ENCODE data around the gene CFAP97D2.

CFAP97D2 gene

GRCh38 chr13:114131583-114132418, 47.3 kb upstream of the CFAP97D2 start:
- TF ChIP-seq TEAD4 (IDR thresholded peaks at IDR 0.05) (no peak), CREB1 (IDR thresholded peaks at IDR 0.05; ENCODE audit: low read depth) (no peak), EGR1 (IDR thresholded peaks at IDR 0.05) (peak; percentile 56; the same call in 1 of the 2 replicates), TCF12 (IDR thresholded peaks at IDR 0.05; ENCODE audit: low read depth) (peak; percentile 11; the same call in 1 of the 2 replicates), MAX (IDR thresholded peaks at IDR 0.05) (peak; percentile 43; the same call in 1 of the 2 replicates), FOXM1 (IDR thresholded peaks at IDR 0.05; ENCODE audit: borderline replicate concordance, low read depth) (no peak)
- TF ChIP-seq, protein P1, sequence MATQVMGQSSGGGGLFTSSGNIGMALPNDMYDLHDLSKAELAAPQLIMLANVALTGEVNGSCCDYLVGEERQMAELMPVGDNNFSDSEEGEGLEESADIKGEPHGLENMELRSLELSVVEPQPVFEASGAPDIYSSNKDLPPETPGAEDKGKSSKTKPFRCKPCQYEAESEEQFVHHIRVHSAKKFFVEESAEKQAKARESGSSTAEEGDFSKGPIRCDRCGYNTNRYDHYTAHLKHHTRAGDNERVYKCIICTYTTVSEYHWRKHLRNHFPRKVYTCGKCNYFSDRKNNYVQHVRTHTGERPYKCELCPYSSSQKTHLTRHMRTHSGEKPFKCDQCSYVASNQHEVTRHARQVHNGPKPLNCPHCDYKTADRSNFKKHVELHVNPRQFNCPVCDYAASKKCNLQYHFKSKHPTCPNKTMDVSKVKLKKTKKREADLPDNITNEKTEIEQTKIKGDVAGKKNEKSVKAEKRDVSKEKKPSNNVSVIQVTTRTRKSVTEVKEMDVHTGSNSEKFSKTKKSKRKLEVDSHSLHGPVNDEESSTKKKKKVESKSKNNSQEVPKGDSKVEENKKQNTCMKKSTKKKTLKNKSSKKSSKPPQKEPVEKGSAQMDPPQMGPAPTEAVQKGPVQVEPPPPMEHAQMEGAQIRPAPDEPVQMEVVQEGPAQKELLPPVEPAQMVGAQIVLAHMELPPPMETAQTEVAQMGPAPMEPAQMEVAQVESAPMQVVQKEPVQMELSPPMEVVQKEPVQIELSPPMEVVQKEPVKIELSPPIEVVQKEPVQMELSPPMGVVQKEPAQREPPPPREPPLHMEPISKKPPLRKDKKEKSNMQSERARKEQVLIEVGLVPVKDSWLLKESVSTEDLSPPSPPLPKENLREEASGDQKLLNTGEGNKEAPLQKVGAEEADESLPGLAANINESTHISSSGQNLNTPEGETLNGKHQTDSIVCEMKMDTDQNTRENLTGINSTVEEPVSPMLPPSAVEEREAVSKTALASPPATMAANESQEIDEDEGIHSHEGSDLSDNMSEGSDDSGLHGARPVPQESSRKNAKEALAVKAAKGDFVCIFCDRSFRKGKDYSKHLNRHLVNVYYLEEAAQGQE (IDR thresholded peaks at IDR 0.05; ENCODE audit: low read depth) = no peak

DNA sequence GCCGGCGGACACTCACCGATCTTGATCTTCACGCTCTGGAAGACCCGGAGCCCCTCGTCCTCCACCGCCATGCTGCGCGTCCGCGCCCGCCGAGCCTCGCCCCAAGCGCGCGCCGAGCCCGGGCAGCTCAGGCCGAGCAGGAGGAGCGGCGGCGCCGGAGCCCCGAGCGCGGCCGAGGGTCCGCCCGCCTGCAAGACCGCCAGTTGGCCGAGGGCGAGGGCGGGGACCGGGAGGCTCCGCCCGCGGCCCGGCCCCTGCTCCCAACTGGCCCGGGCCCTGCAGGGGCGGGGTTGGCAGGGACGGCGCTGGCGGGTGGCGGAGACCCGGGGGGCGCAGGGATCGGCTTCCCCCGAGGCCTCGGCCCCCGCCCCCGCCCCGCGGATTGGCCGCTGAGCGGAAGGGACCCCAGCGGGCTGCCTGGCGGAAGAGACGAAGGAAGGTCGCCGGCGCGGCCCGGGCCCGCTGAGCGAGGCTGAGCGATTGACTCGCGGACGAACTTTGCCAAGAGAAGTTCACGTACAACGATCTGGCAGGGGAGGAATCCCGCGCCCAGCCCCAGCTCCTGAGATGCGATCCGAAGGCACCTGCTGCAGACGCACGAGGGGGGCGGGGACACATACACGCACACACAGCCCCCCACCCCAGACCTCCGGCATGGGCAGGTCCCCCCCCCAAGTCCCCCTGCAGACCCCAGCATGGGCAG, 46.5 kb upstream of the CFAP97D2 start, which contains the start of gene RASA3:
Gene RASA3, minus strand, starts transcription at position 205 of the 703 bp plus-strand sequence. Its CDS starts 134 bp downstream, at position 71.
- TF ChIP-seq TCF12 (IDR thresholded peaks at IDR 0.05; ENCODE audit: low read depth) (0 out of 2 replicates have a peak, but pooled peaks have one; percentile 6), CEBPB (IDR thresholded peaks at IDR 0.05) (no peak), EGR1 (IDR thresholded peaks at IDR 0.05) (no peak), MAX (IDR thresholded peaks at IDR 0.05) (peak; percentile 15; the same call in 1 of the 2 replicates), EP300 (IDR thresholded peaks at IDR 0.05; ENCODE audit: borderline replicate concordance) (no peak), NFIC (IDR thresholded peaks at IDR 0.05) (peak; percentile 9; the same call in 1 of the 2 replicates), USF1 (IDR thresholded peaks at IDR 0.05) (no peak), TEAD4 (IDR thresholded peaks at IDR 0.05) (no peak), TAF1 (IDR thresholded peaks at IDR 0.05; ENCODE audit: low read depth) (peak; percentile 47; the same call in 1 of the 2 replicates), YY1 (IDR thresholded peaks at IDR 0.05; ENCODE audit: low read depth) (peak; percentile 70; the same call in 1 of the 2 replicates), ZBTB7A (IDR thresholded peaks at IDR 0.05; ENCODE audit: low read depth) (peak; percentile 98), CREB1 (IDR thresholded peaks at IDR 0.05; ENCODE audit: low read depth) (no peak), FOXM1 (IDR thresholded peaks at IDR 0.05; ENCODE audit: borderline replicate concordance, low read depth) (no peak), RAD21 (IDR thresholded peaks at IDR 0.05; ENCODE audit: low read depth) (no peak)
- TF ChIP-seq, protein P1 (IDR thresholded peaks at IDR 0.05; ENCODE audit: low read depth) = no peak

- TF ChIP-seq CREB1 (IDR thresholded peaks at IDR 0.05; ENCODE audit: low read depth) (no peak), NFIC (IDR thresholded peaks at IDR 0.05) (peak; percentile 12; the same call in 1 of the 2 replicates), MAX (IDR thresholded peaks at IDR 0.05) (peak; percentile 68; the same call in 1 of the 2 replicates), FOXM1 (IDR thresholded peaks at IDR 0.05; ENCODE audit: borderline replicate concordance, low read depth) (no peak), EP300 (IDR thresholded peaks at IDR 0.05; ENCODE audit: borderline replicate concordance) (peak; percentile 65; the same call in 1 of the 2 replicates), CEBPB (IDR thresholded peaks at IDR 0.05) (no peak), YY1 (IDR thresholded peaks at IDR 0.05; ENCODE audit: low read depth) (peak; percentile 33; the same call in 1 of the 2 replicates), ZBTB7A (IDR thresholded peaks at IDR 0.05; ENCODE audit: low read depth) (no peak; the same call in 1 of the 2 replicates), TEAD4 (IDR thresholded peaks at IDR 0.05) (peak; percentile 48; the same call in 1 of the 2 replicates), USF1 (IDR thresholded peaks at IDR 0.05) (0 out of 2 replicates have a peak, but pooled peaks have one; percentile 3), TAF1 (IDR thresholded peaks at IDR 0.05; ENCODE audit: low read depth) (no peak; the same call in 1 of the 2 replicates), RAD21 (IDR thresholded peaks at IDR 0.05; ENCODE audit: low read depth) (peak; percentile 8; the same call in 1 of the 2 replicates), EGR1 (IDR thresholded peaks at IDR 0.05) (no peak), TCF12 (IDR thresholded peaks at IDR 0.05; ENCODE audit: low read depth) (peak; percentile 60)
- TF ChIP-seq, protein P1 (IDR thresholded peaks at IDR 0.05; ENCODE audit: low read depth) = no peak
These were observed 44.7 kb upstream of the CFAP97D2 start for GRCh38 chr13:114134111-114134943.

All from Ishikawa (cell line).